Gastrocnemius medialis (tissue), 4 donors: ENCODE data around the gene ERC2. TPM values are rescaled to one million over a fixed set of nuclear protein-coding genes. Genes with fewer than 3 reads are reported as not detected.

Experiments
- ATAC-seq, 2 donors: fragments of 150-250 bp; one replicate each; pipeline ENCODE4 v1.9.1; 2016
- DNase-seq, 2 donors: peaks; one replicate each; pipeline ENCODE4 v3.0.0-alpha.2; 2019
- H3K27ac ChIP-seq, 4 donors: fragments of 200-600 bp; sonication (generic); 1 replicate in 1 of 4; 2 replicates in 3 of 4; pipeline ENCODE4 v1.5.1; 2016 to 2018; ENCODE audit warnings: mild to moderate bottlenecking in 2 of 4, moderate library complexity in 1 of 4
- H3K27me3 ChIP-seq, 3 donors: fragments of 200-600 bp; sonication (generic) in 2 of 3; 1 replicate in 1 of 3; 2 replicates in 2 of 3; pipeline versions ENCODE4 v1.5.1 to v1.6.0; 2016 to 2019; ENCODE audit warnings: mild to moderate bottlenecking in 1 of 3, moderate library complexity in 1 of 3
- H3K36me3 ChIP-seq, 2 donors: fragments of 200-600 bp; sonication (generic) in 1 of 2; one replicate each; pipeline ENCODE4 v1.5.1; 2017 to 2018
- H3K4me1 ChIP-seq, 2 donors: fragments of 200-600 bp; sonication (generic) in 1 of 2; one replicate each; pipeline ENCODE4 v1.5.1; 2016 to 2017; ENCODE audit warnings: mild to moderate bottlenecking in 2 of 2
- H3K4me3 ChIP-seq, 4 donors: fragments of 200-600 bp; sonication (generic) in 3 of 4; 1 replicate in 1 of 4; 2 replicates in 3 of 4; pipeline ENCODE4 v1.5.1; 2016 to 2019; ENCODE audit warnings: mild to moderate bottlenecking in 2 of 4
- H3K9me3 ChIP-seq, 3 donors: fragments of 200-600 bp; sonication (generic) in 2 of 3; 1 replicate in 1 of 3; 2 replicates in 2 of 3; pipeline ENCODE4 v1.5.1; 2016 to 2019
- CTCF ChIP-seq, 5 experiments: fragments of 450-650 bp in 3 of 5; fragments of 200-600 bp in 2 of 5; sonication (generic) in 2 of 5; IDR thresholded peaks in 4 of 5; conservative IDR thresholded peaks in 1 of 5; 1 replicate in 4 of 5; 2 replicates in 1 of 5; pipeline ENCODE4 v1.5.1; 2016 to 2019; ENCODE audit warnings: antibody characterized with exemption in 5 of 5, mild to moderate bottlenecking in 3 of 5, moderate library complexity in 3 of 5
- POLR2A ChIP-seq, 2 donors: fragments of 450-650 bp; IDR thresholded peaks; one replicate each; pipeline ENCODE4 v1.6.1; 2017; ENCODE audit warnings: antibody characterized with exemption in 2 of 2, mild to moderate bottlenecking in 2 of 2, moderate library complexity in 2 of 2
- in situ Hi-C, 4 donors: fragments of 200-750 bp; cut with MboI; loops; one replicate each; pipeline versions ENCODE4 v1.15.0 to v1.8.0; 2017; ENCODE audit warnings: low sequenced_read_pairs in 4 of 4
- intact Hi-C: fragments of 100-400 bp; cut with DNase I; formaldehyde crosslinking; loops from one replicate; pipeline ENCODE4 v1.15.1; 2023; ENCODE audit warnings: low total_unique reads
- total RNA-seq, 4 donors: library from RNA; depleted of rRNA; stranded (reverse); fragments of >200 nt; gene quantifications; one replicate each; pipeline versions ENCODE4 v1.1.0 to v1.2.3, GENCODE V29; 2016

Gene ERC2
- total RNA-seq, 4 donors from 2014 or later, result not detected

GRCh38 chr3:56443372-56443771 lies 24.9 kb downstream of the ERC2 start:
- Histone ChIP-seq H3K9me3 (no peaks in the 10 kb centered on the region), H3K27ac (no peak overlapping the region), H3K4me3 (no peak overlapping the region), H3K27me3 (no peaks in the 10 kb centered on the region), H3K4me1 (no peaks in the 10 kb centered on the region), H3K36me3 (no peaks in the 10 kb centered on the region)
- intact Hi-C loops (no loop called here), in situ Hi-C loops (no loop called here)
- TF ChIP-seq POLR2A (IDR thresholded peaks at IDR 0.05) (no peak), CTCF (IDR thresholded peaks at IDR 0.05 in 4 of 5, conservative IDR thresholded peaks at IDR 0.05 in 1 of 5) (no peak)
- DNase-seq (no peak), ATAC-seq (no peak)

GRCh38 chr3:56428667-56429066 lies 39.6 kb downstream of the ERC2 start:
- H3K9me3 ChIP-seq, result no peaks in the 10 kb centered on the region
- H3K4me3 ChIP-seq, result no peak overlapping the region
- ATAC-seq (no peak), DNase-seq (no peak)
- no peaks in the 10 kb centered on the region for H3K36me3 ChIP-seq
- TF ChIP-seq POLR2A (IDR thresholded peaks at IDR 0.05) (no peak), CTCF (IDR thresholded peaks at IDR 0.05 in 4 of 5, conservative IDR thresholded peaks at IDR 0.05 in 1 of 5) (no peak)
- no peaks in the 10 kb centered on the region for H3K27me3 ChIP-seq
- H3K27ac ChIP-seq, result no peak overlapping the region
- no peaks in the 10 kb centered on the region for H3K4me1 ChIP-seq
- intact Hi-C loops (no loop called here), in situ Hi-C loops (no loop called here)

- intact Hi-C loops (no loop called here), in situ Hi-C loops (no loop called here)
- Histone ChIP-seq H3K9me3 (no peaks in the 10 kb centered on the region), H3K36me3 (no peaks in the 10 kb centered on the region), H3K27ac (no peak overlapping the region), H3K4me3 (no peak overlapping the region), H3K4me1 (no peaks in the 10 kb centered on the region), H3K27me3 (no peaks in the 10 kb centered on the region)
- no peak for DNase-seq
- TF ChIP-seq POLR2A (IDR thresholded peaks at IDR 0.05), result no peak
- TF ChIP-seq CTCF (IDR thresholded peaks at IDR 0.05 in 4 of 5, conservative IDR thresholded peaks at IDR 0.05 in 1 of 5), result no peak
- no peak for ATAC-seq
Measured at GRCh38 chr3:56424885-56425284, 43.4 kb downstream of the ERC2 start.

GRCh38 chr3:56424336-56424735 lies 43.9 kb downstream of the ERC2 start:
- ATAC-seq, result no peak
- H3K27ac ChIP-seq, result no peak overlapping the region
- intact Hi-C loops (no loop called here), in situ Hi-C loops (no loop called here)
- H3K4me3 ChIP-seq, result no peak overlapping the region
- H3K36me3 ChIP-seq, result no peaks in the 10 kb centered on the region
- H3K4me1 ChIP-seq, result no peaks in the 10 kb centered on the region
- no peaks in the 10 kb centered on the region for H3K9me3 ChIP-seq
- no peak for TF ChIP-seq CTCF (IDR thresholded peaks at IDR 0.05 in 4 of 5, conservative IDR thresholded peaks at IDR 0.05 in 1 of 5)
- TF ChIP-seq POLR2A (IDR thresholded peaks at IDR 0.05), result no peak
- DNase-seq, result no peak
- H3K27me3 ChIP-seq, result no peaks in the 10 kb centered on the region

- in situ Hi-C loops, result no loop called here
- H3K27me3 ChIP-seq, result no peaks in the 10 kb centered on the region
- intact Hi-C loops, result no loop called here
- H3K27ac ChIP-seq, result no peak overlapping the region
- H3K4me3 ChIP-seq, result no peak overlapping the region
- DNase-seq (no peak), ATAC-seq (no peak)
- no peaks in the 10 kb centered on the region for H3K36me3 ChIP-seq
- no peaks in the 10 kb centered on the region for H3K9me3 ChIP-seq
- no peak for TF ChIP-seq POLR2A (IDR thresholded peaks at IDR 0.05)
- no peak for TF ChIP-seq CTCF (IDR thresholded peaks at IDR 0.05 in 4 of 5, conservative IDR thresholded peaks at IDR 0.05 in 1 of 5)
- H3K4me1 ChIP-seq, result no peaks in the 10 kb centered on the region
Measured at GRCh38 chr3:56423661-56424099, 44.6 kb downstream of the ERC2 start.
